ENCODE data around the gene DOCK1. TPM values are rescaled to one million over a fixed set of nuclear protein-coding genes. Genes with fewer than 3 reads are reported as not detected.
"Not testable (repeated sequence)": the region's sequence is repeated elsewhere in the genome, so short reads cannot be mapped to it uniquely, and the experiment has no call there.

The DOCK1 gene
- total and polyA plus RNA-seq, 7 experiments from 2014 or later: 0.11 to 1.2 (median 0.34) TPM; not detected in 2

DNA sequence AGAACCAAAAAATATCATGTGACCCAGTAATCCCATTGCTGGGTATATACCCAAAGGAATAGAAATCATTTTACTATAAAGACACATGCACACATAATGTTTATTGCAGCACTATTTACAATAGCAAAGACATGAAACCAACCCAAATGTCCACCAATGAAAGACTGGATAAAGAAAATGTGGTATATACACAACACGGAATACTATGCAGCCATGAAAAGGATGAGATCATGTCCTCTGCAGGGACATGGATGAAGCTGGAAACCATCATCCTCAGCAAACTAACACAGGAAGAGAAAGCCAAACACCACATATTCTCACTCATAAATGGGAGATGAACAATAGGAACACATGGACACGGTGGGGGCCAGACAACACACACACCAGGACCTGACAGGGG, 5.7 kb upstream of the DOCK1 start:
- H3K4me1 ChIP-seq (ENCODE audit: control insufficient read depth in 2 of 2, insufficient read depth in 2 of 2, low read length in 2 of 2); DNase-seq; H3K27ac ChIP-seq (ENCODE audit: low read depth, low read length); H3K36me3 ChIP-seq (ENCODE audit: control insufficient read depth in 2 of 3, insufficient read depth in 3 of 3, low read length in 3 of 3); H3K4me1 Mint-ChIP-seq; POLR2A ChIA-PET; H3K27me3 ChIP-seq (ENCODE audit: control insufficient read depth in 2 of 2, insufficient read depth in 2 of 2, low read length in 2 of 2); H3K4me3 ChIP-seq (ENCODE audit: low read length); CTCF ChIA-PET; ATAC-seq; H3K36me3 Mint-ChIP-seq; intact Hi-C loops (cut with micrococcal nuclease); H3K4me3 Mint-ChIP-seq; H3K27ac Mint-ChIP-seq: not testable (repeated sequence)
- peaks cover 4 to 52% (median 16%) of the 10 kb centered on the region in 11 donors for H3K9me3 Mint-ChIP-seq
- peaks cover 8 to 29% (median 21%) of the 10 kb centered on the region in 5 donors for H3K27me3 Mint-ChIP-seq
- H3K9me3 ChIP-seq (ENCODE audit: control insufficient read depth in 2 of 3, low read length in 3 of 3): peaks cover 0 to 12% (median 0%) of the 10 kb centered on the region in 3 experiments

DNA sequence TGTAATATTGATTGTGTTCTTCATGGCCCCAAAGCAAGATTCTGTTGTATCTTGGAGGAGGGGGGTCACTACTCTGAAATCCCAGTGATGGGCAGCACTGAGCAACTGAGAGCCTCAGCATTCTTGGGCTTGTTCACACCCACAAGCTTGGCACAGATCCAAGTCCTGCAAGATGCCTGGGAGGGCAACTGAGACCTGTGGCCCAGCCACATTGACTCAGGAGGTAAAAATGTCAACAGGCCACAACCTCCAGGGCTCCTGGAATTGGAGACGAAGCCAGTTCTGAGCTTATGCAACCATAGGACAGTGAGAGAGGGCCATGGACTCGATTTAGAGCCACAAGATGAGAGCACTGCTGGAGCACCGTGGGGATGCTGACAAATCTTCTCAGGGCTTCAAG, 3.1 kb upstream of the DOCK1 start:
- no peak for ATAC-seq
- H3K36me3 Mint-ChIP-seq: peaks cover 0 to 14% (median 0%) of the 10 kb centered on the region in 5 donors
- H3K4me3 Mint-ChIP-seq: no peak overlapping the region
- H3K9me3 Mint-ChIP-seq: peaks cover 4 to 39% (median 14%) of the 10 kb centered on the region in 11 donors
- peaks cover 0 to 5% of the 10 kb centered on the region in 2 donors for H3K27me3 ChIP-seq (ENCODE audit: control insufficient read depth in 2 of 2, insufficient read depth in 2 of 2, low read length in 2 of 2)
- no peak overlapping the region for H3K27ac ChIP-seq (ENCODE audit: low read depth, low read length)
- DNase-seq: no peak
- peaks cover 20 to 34% (median 26%) of the 10 kb centered on the region in 5 donors for H3K27me3 Mint-ChIP-seq
- H3K4me3 ChIP-seq (ENCODE audit: low read length): no peak overlapping the region
- intact Hi-C loops (cut with micrococcal nuclease): no loop called here
- ChIA-PET POLR2A (interaction anchor here (0.8 kb wide), 1 partner anchor 115 kb away, joined by 3 read pairs; no protein-coding TSS in a partner anchor), CTCF (no interaction called here)
- no peak overlapping the region for H3K27ac Mint-ChIP-seq
- peaks cover 0 to 12% (median 0%) of the 10 kb centered on the region in 3 experiments for H3K9me3 ChIP-seq (ENCODE audit: control insufficient read depth in 2 of 3, low read length in 3 of 3)
- no peaks in the 10 kb centered on the region for H3K36me3 ChIP-seq (ENCODE audit: control insufficient read depth in 2 of 3, insufficient read depth in 3 of 3, low read length in 3 of 3)
- peaks cover 0 to 3% (median 0%) of the 10 kb centered on the region in 7 donors for H3K4me1 Mint-ChIP-seq
- no peaks in the 10 kb centered on the region for H3K4me1 ChIP-seq (ENCODE audit: control insufficient read depth in 2 of 2, insufficient read depth in 2 of 2, low read length in 2 of 2)

DNA sequence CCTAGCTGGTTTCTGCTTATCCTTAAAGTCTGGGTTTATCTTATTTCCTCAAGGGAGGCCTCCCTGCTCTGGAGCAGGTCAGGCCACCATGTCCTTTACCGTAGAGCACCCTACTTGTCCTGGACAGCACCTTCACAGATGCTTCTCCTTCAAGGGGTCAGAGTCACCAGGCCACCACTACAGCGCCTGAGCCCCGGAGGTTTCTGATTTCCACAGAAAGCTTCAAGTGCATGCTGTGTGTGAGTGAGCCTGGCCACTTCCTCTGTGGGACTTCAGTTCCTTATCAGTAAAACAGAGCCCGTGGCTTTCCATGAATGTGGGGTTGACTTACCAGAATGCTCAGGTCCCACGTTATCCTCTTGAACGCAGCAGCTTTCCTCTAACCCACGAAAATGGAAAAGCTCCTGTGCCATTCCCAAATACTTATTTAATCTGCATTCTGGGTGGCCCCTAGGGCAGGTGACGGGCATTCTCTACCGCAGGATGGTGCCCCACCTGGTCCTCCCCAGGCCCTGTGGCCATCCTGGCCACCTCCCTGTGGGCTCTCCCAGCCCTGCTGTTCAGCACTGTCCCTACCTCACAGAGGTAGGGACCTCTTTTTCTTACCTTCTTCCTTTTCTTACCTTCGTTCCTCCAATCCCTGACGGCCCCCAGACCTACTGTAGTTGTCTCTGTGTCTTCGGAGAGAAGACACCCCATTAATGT, 1.4 kb upstream of the DOCK1 start:
- DNase-seq (no peak), ATAC-seq (no peak)
- Histone ChIP-seq H3K27ac (ENCODE audit: low read depth, low read length) (no peak overlapping the region), H3K4me1 (ENCODE audit: control insufficient read depth in 2 of 2, insufficient read depth in 2 of 2, low read length in 2 of 2) (no peaks in the 10 kb centered on the region), H3K36me3 (ENCODE audit: control insufficient read depth in 2 of 3, insufficient read depth in 3 of 3, low read length in 3 of 3) (no peaks in the 10 kb centered on the region), H3K4me3 (ENCODE audit: low read length) (no peak overlapping the region), H3K9me3 (ENCODE audit: control insufficient read depth in 2 of 3, low read length in 3 of 3) (peaks cover 0 to 3% (median 0%) of the 10 kb centered on the region in 3 experiments), H3K27me3 (ENCODE audit: control insufficient read depth in 2 of 2, insufficient read depth in 2 of 2, low read length in 2 of 2) (peaks cover 0 to 5% of the 10 kb centered on the region in 2 donors)
- H3K27ac Mint-ChIP-seq: no peak overlapping the region
- peaks cover 0 to 3% (median 0%) of the 10 kb centered on the region in 7 donors for H3K4me1 Mint-ChIP-seq
- H3K4me3 Mint-ChIP-seq: no peak overlapping the region
- H3K36me3 Mint-ChIP-seq: peaks cover 0 to 14% (median 0%) of the 10 kb centered on the region in 5 donors
- H3K27me3 Mint-ChIP-seq: peaks cover 20 to 38% (median 31%) of the 10 kb centered on the region in 5 donors
- intact Hi-C loops (cut with micrococcal nuclease): no loop called here
- peaks cover 4 to 23% (median 8%) of the 10 kb centered on the region in 11 donors for H3K9me3 Mint-ChIP-seq
- CTCF ChIA-PET: no interaction called here
- POLR2A ChIA-PET: no interaction called here

DNA sequence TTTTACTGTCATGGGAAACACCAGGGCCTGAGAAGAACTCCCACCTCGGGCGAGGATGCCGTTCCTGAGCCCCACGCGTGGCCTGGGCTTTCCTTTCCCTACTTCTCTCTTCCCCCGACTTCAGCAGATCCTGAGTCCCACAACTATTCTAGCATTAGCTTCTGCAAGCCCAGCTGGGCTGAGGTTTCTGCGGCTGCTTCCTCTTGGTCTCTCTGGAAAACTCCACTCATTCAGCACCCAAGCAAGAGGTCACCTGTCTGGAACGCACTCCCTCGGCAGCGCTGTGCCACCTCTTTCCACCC, 761 bp upstream of the DOCK1 start:
- intact Hi-C loops (cut with micrococcal nuclease): no loop called here
- Mint-ChIP-seq H3K4me3 (peak overlapping the region in 2 of 10 donors; percentile 0 to 6), H3K4me1 (peaks cover 0 to 3% (median 0%) of the 10 kb centered on the region in 7 donors), H3K27ac (no peak overlapping the region), H3K36me3 (peaks cover 0 to 8% (median 0%) of the 10 kb centered on the region in 5 donors), H3K9me3 (peaks cover 2 to 17% (median 6%) of the 10 kb centered on the region in 11 donors), H3K27me3 (peaks cover 20 to 37% (median 31%) of the 10 kb centered on the region in 5 donors)
- ChIA-PET CTCF (no interaction called here), POLR2A (no interaction called here)
- Histone ChIP-seq H3K27ac (ENCODE audit: low read depth, low read length) (no peak overlapping the region), H3K4me1 (ENCODE audit: control insufficient read depth in 2 of 2, insufficient read depth in 2 of 2, low read length in 2 of 2) (no peaks in the 10 kb centered on the region), H3K4me3 (ENCODE audit: low read length) (no peak overlapping the region), H3K27me3 (ENCODE audit: control insufficient read depth in 2 of 2, insufficient read depth in 2 of 2, low read length in 2 of 2) (peaks cover 0 to 5% of the 10 kb centered on the region in 2 donors), H3K9me3 (ENCODE audit: control insufficient read depth in 2 of 3, low read length in 3 of 3) (no peaks in the 10 kb centered on the region), H3K36me3 (ENCODE audit: control insufficient read depth in 2 of 3, insufficient read depth in 3 of 3, low read length in 3 of 3) (no peaks in the 10 kb centered on the region)
- ATAC-seq: no peak
- DNase-seq: no peak

DNA sequence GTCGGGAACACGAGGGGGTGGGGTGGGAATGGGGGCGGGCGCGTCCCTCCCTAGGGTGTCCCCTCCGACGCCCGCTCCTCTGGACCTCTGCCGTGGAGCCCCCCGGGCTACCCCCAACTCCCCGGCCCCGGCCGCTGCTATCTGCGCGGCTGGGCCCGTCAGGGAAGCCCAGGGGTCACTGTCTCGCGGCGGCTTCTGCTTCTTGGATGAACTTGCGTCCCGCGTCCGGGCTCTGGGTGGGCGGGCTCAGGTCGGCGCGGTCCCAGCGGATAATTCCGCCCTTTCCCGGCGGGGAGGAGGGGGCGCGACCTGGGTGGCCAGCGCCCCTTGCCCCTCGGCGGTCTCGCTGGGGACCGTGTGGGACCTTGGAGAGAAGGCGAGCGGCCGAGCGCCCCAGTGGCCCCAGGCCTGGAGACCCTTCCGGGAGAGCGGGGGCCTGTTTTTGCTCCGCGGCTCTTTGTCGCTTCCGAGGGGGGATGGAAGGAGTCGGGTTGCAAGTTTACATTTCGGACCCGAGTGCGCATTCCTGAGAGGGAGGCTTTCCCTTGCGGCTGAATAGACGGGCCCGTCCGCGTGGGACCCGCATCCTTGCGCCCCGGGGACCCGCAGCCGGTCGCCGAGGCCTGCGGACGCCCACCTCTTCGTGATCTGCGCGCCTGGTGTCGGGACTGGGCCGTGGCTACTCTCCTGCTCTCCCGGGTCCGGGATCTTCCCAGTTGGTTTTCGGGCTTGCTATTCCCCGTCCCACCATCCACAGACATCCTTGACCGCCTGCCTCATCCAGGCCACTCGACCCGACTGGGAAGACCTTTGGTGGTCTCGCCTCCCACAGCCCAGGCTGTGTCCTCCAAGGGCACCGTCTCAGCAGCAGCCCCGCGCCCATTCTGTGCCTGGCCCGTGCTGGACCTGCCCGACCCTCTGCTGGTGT, 812 bp downstream of the DOCK1 start:
- peaks cover 20 to 37% (median 31%) of the 10 kb centered on the region in 5 donors for H3K27me3 Mint-ChIP-seq
- Histone ChIP-seq H3K27ac (ENCODE audit: low read depth, low read length) (no peak overlapping the region), H3K36me3 (ENCODE audit: control insufficient read depth in 2 of 3, insufficient read depth in 3 of 3, low read length in 3 of 3) (no peaks in the 10 kb centered on the region), H3K27me3 (ENCODE audit: control insufficient read depth in 2 of 2, insufficient read depth in 2 of 2, low read length in 2 of 2) (peaks cover 0 to 5% of the 10 kb centered on the region in 2 donors), H3K4me1 (ENCODE audit: control insufficient read depth in 2 of 2, insufficient read depth in 2 of 2, low read length in 2 of 2) (no peaks in the 10 kb centered on the region), H3K4me3 (ENCODE audit: low read length) (no peak overlapping the region), H3K9me3 (ENCODE audit: control insufficient read depth in 2 of 3, low read length in 3 of 3) (no peaks in the 10 kb centered on the region)
- POLR2A ChIA-PET: no interaction called here
- H3K4me1 Mint-ChIP-seq: peaks cover 0 to 2% (median 0%) of the 10 kb centered on the region in 7 donors
- peak overlapping the region in 7 of 10 donors; percentile 16 to 66 (median 57) for H3K4me3 Mint-ChIP-seq
- intact Hi-C loops (cut with micrococcal nuclease): no loop called here
- peaks cover 0 to 10% (median 0%) of the 10 kb centered on the region in 11 donors for H3K9me3 Mint-ChIP-seq
- peak overlapping the region in 1 of 9 donors; percentile 30 for H3K27ac Mint-ChIP-seq
- DNase-seq (no peak), ATAC-seq (no peak)
- H3K36me3 Mint-ChIP-seq: peaks cover 0 to 6% (median 0%) of the 10 kb centered on the region in 5 donors
- CTCF ChIA-PET: no interaction called here

DNA sequence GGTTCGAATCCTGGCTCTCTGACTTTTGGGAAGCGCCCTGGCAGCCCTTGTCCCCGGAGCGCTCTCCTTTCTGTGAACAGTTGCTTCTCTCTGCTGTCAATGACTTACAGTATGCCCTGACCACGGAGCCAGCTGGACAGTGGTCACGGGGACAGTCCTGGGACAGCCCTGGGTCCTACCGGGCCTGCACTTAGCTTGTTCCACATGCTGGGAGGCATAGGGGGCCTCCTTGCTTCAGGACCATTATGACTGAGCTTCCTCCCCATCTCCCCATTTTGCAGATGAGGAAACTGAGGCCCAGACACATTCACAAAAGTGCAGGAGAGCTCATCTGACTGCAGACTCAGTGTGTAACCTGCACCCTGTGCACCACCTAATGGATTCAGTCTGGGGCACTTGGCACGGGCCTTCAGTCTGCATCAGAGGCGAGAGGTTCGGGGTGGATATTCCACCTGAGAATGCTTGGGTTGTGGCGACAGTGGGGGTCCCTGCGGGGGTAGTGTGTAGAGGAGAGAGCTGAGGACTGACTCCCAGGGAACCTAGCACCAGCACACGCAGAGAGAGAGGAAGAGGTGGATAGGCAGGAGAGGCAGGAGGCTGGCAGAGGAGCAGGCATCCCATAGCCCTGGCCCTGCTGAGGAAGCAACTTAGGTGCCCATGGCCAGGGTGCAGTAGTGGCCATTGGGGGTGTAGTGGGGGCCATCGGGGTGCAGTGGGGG, 1.6 kb downstream of the DOCK1 start:
- Mint-ChIP-seq H3K27ac (peak overlapping the region in 1 of 9 donors; percentile 29), H3K4me1 (peaks cover 0 to 2% (median 0%) of the 10 kb centered on the region in 7 donors), H3K4me3 (peak overlapping the region in 6 of 10 donors; percentile 16 to 66 (median 59)), H3K9me3 (peaks cover 0 to 9% (median 0%) of the 10 kb centered on the region in 11 donors), H3K27me3 (peaks cover 20 to 37% (median 31%) of the 10 kb centered on the region in 5 donors), H3K36me3 (peaks cover 0 to 6% (median 0%) of the 10 kb centered on the region in 5 donors)
- DNase-seq: no peak
- ChIA-PET POLR2A (no interaction called here), CTCF (interaction anchor here (0.7 kb wide), 1 partner anchor 42 kb away, joined by 3 read pairs; no protein-coding TSS in a partner anchor)
- intact Hi-C loops (cut with micrococcal nuclease): no loop called here
- no peaks in the 10 kb centered on the region for H3K4me1 ChIP-seq (ENCODE audit: control insufficient read depth in 2 of 2, insufficient read depth in 2 of 2, low read length in 2 of 2)
- H3K4me3 ChIP-seq (ENCODE audit: low read length): no peak overlapping the region
- no peak overlapping the region for H3K27ac ChIP-seq (ENCODE audit: low read depth, low read length)
- H3K9me3 ChIP-seq (ENCODE audit: control insufficient read depth in 2 of 3, low read length in 3 of 3): no peaks in the 10 kb centered on the region
- H3K36me3 ChIP-seq (ENCODE audit: control insufficient read depth in 2 of 3, insufficient read depth in 3 of 3, low read length in 3 of 3): no peaks in the 10 kb centered on the region
- H3K27me3 ChIP-seq (ENCODE audit: control insufficient read depth in 2 of 2, insufficient read depth in 2 of 2, low read length in 2 of 2): peaks cover 0 to 5% of the 10 kb centered on the region in 2 donors
- no peak for ATAC-seq
